Caki2 (cell line): ENCODE measurements around the gene SULT1C2. TPM values are rescaled to one million over a fixed set of nuclear protein-coding genes. Genes with fewer than 3 reads are reported as not detected.
A peak's percentile ranks its signal among the peaks of the same experiment; 100 is the strongest.
"Not testable (repeated sequence)": the region's sequence is repeated elsewhere in the genome, so short reads cannot be mapped to it uniquely, and the experiment has no call there.

ENCODE experiments used
- DNase-seq: peaks from one replicate; pipeline ENCODE4 v3.0.0-alpha.2; 2015; ENCODE audit warnings: low read depth
- in situ Hi-C: cut with HindIII; loops from 2 replicates; pipeline ENCODE4 v1.10.0; 2016; ENCODE audit warnings: low sequenced_read_pairs, low pct_unique_long_range_greater_than_20kb, mixed read lengths
- total RNA-seq: library from RNA; depleted of rRNA; stranded (reverse); fragments of >200 nt; shearing (Covaris generic); gene quantifications from 2 replicates; pipeline ENCODE4 v1.2.3, GENCODE V29; 2014; ENCODE audit warnings: low replicate concordance

SULT1C2 gene
- total RNA-seq, 1 experiment from 2014 or later = 42.8 TPM

DNA sequence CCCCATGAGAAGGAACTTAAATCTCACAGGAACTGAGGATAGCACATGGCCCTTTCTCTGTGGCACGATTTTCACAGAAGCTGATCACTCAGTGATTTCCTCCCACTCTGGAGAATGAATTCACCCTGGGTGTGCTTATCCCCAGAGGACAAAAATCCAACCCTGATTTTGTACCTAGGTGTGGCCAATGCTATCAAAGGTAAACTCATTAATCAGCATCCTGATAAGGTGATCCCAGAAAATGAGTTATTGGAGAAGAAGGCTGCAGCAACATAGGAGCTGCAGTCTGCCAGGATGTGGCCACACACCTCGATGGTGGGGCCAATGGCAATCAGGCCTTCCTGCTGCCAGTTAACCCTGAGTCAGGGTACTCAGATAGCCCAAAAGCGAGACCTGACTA, 8.2 kb upstream of the SULT1C2 start:
- in situ Hi-C loops = no loop called here
- DNase-seq = no peak

DNA sequence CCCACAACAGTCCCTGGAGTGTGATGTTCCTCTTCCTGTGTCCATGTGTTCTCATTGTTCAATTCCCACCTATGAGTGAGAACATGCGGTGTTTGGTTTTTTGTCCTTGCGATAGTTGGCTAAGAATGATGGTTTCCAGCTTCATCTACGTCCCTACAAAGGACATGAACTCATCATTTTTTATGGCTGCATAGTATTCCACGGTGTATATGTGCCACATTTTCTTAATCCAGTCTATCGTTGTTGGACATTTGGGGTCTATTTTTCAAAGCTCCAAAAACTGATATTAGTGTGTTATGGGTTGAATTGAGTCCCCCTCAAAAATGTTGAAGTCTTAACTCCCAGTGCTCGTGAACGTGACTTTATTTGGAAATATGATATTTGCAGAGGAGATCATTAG, 4.1 kb upstream of the SULT1C2 start:
- in situ Hi-C loops, DNase-seq: not testable (repeated sequence)

DNA sequence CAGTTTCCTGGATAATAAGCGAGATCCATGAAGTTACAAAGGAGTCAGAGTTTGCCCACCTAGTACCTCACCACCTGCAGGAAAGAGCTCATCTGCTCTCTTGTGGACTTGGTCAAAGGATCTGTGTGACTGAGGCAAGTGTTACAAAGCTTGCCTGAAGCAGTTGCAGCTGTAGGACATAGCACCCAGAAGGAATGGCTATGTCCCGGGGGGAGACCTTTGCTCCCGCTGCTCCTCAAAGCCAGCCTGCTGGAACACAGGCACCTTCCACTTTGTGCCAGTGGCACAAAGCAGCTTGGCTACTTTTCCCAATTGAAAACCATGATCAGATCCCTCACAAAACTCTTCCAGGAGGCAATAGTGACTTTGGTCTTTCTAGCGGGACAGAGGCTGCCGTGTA, 3.1 kb upstream of the SULT1C2 start:
- no peak for DNase-seq
- in situ Hi-C loops = no loop called here

DNA sequence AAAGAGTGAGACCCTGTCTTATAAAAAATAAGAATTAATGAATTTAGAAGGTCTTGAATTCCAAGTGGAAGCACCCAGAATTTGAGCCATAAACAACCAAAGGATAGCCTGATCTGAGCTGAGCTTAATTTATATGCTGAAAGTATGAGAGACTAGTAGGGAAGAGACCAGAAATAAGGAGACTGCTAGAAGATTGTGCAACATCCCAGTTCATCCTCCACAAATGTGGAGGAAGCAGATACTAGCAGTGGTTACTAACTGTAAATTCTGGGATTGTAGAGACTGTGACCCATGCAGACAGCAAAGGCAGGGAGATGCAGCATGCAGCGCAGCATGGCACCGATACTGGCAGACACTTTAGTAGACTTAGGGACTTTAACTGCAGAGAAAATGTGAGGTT, 1.5 kb upstream of the SULT1C2 start:
- in situ Hi-C loops = no loop called here

DNA sequence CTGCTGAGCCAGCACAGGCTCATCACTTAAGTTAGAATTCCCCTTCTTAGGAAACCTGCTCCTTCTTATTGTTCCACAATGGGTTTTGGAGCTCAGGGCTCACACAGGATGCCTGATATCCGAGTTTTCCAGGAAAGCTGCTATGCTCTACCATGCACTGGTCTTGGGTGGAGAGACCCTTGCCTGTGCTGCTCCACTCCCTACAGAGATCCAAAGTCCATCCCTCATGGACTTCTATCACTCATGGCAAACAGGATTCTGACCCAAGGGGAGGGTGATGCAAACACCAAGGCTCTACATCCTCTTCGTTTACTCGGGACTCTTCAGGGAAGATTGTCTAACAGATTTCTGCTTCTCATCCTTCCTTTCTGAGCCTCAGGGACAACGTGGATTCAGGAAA, 5.2 kb downstream of the SULT1C2 start:
- in situ Hi-C loops = no loop called here
- DNase-seq = no peak

More for the DNA sequence above, 1.5 kb upstream of the SULT1C2 start:
- DNase-seq = no peak

DNA sequence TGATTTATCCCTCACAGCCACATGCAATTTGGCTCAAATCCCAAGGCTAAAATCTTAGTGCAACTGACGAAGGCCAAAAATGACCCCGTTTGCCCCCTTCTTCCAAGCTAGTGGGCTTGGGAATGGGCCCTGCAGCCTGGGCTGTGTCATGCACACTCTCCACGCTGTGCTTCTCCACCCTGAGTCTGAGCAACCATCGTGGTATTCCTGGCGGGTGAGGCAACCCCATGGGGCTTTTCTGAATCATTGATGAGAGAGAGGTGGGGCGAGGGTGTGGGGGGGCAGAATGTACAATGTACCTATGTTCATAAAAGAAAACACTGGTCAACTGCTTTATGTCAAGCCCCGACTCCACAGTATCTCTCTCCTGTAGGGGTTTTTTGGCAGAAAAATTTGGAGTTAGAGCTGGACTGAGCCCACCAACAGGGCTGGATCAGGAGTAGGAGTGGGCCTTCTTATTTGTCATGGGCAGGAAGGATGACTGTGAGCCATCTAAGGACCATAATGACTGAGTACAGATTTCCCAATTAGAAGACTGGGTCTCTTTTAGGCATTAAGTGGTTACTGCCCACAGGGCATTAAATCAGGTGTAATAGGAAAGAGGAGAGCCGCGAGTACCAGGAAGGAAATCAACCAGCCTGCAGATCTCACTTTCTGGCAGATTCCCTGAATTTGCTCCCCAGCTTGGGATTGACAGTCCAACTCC, 8.9 kb downstream of the SULT1C2 start:
- no peak for DNase-seq
- in situ Hi-C loops = no loop called here

DNA sequence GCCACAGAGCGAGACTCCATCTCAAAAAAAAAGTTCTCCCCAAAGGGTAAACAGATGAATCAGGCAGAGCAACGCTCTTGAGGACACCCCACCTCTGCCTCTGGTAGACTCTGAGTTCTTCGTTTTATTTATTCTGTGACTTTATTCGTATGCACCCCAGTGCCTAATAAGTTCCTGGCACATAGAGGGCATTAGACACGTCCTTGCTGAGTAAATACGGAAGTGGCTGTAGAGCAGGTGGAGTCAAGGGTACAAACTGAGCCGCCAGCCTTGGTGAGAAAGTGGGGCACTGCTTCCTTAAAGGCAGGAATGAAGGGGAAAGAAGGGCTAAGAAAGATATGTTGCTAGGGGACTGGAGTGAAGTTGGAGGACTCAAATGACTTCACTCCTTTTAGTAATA, 12.9 kb downstream of the SULT1C2 start:
- in situ Hi-C loops = no loop called here
- DNase-seq = no peak

DNA sequence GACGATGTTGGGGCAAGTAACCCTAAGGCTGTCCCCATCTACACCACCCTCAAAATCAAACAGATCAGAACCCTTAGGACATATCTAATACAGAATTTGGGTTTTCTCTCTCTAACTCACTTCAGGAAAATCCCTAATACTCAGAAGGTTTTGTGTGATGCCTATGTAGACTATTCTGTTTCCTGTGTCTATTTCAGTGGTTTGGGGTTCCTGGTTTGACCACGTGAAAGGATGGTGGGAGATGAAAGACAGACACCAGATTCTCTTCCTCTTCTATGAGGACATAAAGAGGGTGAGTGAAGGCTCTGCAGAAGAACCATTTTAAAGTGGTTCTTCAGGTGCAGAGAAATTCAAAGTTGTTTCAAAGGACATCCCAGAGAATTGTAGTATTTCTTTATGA, 16.3 kb downstream of the SULT1C2 start:
- DNase-seq = no peak

DNA sequence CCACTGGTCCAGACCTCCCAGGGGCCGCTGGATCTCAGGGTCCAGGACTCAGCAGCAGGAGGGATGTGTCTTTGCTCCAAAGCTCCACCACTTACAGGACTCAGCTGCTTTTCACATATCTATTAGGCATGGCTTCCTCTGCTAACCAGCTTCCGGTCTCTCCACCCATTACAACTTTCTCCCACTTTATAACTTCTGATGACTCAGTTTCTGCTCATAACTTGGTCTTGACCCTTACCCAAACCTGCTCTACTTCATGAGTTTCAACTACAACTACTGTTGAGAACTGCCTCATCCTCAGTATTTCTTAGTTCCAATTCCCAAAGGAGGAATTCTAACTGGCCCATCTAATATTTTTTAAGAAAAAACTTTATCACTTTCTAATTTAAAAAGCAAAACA, 17.2 kb downstream of the SULT1C2 start:
- no peak for DNase-seq
- in situ Hi-C loops = no loop called here

More for the DNA sequence above, 16.3 kb downstream of the SULT1C2 start:
- in situ Hi-C loops = no loop called here

DNA sequence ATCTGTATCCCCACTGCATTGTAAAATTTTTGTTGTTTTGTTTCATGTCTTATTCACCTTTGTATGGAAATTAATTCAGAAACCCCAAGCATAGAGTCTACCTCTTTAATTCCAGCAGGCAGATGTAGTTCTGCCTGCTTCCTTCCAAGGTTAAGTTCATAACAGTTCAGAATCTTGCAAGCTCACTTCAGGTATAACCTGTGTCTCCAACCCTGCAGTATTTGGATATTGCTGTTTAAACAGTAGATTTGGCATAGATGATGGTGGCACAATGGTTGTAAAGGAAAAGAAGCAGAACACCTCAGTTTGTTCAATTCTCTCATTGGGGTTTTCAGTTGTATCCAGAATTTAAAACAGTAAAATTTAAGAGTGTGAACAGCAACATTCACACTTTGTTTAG, 21.2 kb downstream of the SULT1C2 start:
- no peak for DNase-seq
- in situ Hi-C loops = no loop called here

DNA sequence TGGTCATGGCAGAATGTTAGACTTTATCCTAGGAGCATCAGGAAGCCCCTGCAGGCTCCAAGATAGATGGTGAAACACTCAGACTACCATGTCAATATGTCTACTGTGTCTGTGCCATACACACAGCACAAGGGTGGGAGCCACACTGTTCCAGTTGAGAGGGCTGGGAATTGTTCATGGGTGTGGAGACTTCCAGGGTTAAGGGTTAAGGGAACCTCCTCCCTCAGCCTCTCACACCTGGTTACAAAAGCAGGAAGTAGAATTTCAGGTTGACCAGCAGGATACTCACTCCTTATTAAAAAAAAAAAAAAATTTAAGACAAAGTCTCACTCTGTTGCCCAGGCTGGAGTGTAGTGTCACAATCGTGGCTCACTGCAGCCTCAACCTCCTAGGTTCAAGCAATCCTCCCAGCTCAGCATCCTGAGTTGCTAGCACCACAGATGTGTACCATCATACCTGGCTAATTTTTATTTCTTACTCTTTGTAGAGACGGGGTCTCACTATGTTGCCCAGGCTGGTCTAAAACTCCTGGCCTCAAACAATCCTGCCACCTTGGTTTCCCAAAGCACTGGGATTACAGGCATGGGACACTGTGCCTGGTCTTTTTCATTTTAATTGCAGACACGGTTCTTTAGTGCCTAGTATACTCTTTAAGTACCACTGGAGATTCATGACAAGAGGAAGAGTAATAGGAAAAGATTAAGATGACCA, 26.0 kb downstream of the SULT1C2 start:
- DNase-seq = no peak
- in situ Hi-C loops = no loop called here

DNA sequence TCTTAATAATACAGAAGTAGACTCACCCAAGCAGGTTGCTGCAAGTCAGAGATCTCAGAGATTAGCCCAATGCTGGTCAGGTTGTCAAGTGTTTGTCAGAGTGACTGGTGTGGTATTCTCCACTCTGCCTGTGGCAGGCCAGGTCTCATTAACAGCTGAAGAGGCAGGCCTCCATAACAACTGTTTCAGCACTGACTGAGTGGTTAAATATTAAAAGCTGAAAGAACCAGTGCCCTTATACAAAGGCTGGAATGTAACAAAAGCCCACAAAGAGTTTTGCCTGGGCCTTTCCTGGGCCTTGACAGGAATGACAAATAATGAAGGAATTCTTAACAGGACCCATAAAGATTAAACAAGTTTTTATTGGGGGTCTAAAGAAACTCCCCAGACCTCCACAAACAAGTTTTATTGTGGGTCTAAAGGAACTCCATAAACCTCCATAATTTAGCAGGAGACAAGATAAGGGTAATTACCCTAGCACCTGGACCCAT, 26.8 kb downstream of the SULT1C2 start:
- in situ Hi-C loops = no loop called here
- DNase-seq = peak; percentile 76

DNA sequence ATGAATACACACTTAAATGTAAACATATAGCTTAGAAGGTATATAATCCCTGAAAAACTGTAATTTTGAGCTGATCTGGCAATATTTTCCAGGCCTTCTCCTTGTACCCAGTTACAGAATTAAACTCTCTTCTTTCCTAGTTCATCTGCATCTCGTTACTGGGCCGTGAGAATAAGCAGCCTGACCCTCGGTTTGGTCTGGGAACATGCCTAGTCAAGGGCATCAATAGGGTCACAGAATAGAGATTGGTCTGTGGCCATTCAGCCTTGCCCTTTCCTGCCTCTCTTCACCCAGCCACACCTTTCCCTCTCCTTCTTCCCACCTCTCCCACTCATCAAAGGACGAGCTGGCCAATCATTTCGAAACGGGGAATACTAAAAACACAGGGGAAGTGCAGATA, 27.3 kb downstream of the SULT1C2 start:
- DNase-seq = no peak

DNA sequence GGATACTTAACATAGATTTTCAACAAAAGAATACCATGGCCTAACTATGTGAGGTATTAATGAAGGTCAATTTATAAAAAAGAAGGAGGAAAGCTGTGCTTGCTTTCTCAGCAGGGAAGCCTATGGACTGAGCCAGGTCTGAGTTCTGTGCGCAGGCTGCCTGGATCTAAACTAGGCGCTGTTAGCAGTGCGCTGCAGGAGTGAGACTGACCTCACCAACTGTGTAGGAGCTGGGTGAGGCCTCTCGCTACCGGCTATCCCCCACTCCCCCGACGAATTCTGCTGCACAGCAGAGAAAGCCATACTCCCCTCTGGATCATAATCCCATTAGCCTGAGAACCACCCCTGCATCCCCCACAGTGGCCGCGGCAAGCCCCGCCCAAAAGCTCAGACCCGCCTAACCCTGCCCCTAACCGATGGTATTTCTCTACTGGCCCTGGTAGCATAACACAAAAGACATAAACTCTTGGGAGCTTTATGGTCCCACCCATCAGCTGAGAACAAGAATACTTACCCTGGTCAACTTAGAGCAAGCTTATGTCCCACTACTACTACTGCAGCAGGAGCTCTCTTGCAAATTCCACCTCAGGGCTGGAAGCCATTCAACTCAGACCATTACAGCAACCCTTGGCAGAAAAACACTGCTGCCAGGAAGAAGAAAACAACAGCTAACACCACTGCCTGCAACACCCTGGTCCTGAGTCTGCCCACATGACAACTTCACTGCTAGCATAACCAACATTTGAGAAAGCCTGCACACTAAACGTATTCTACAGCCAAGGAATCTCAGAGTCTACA, 28.0 kb downstream of the SULT1C2 start:
- DNase-seq = no peak
- in situ Hi-C loops = no loop called here

More for the DNA sequence above, 27.3 kb downstream of the SULT1C2 start:
- in situ Hi-C loops = no loop called here

DNA sequence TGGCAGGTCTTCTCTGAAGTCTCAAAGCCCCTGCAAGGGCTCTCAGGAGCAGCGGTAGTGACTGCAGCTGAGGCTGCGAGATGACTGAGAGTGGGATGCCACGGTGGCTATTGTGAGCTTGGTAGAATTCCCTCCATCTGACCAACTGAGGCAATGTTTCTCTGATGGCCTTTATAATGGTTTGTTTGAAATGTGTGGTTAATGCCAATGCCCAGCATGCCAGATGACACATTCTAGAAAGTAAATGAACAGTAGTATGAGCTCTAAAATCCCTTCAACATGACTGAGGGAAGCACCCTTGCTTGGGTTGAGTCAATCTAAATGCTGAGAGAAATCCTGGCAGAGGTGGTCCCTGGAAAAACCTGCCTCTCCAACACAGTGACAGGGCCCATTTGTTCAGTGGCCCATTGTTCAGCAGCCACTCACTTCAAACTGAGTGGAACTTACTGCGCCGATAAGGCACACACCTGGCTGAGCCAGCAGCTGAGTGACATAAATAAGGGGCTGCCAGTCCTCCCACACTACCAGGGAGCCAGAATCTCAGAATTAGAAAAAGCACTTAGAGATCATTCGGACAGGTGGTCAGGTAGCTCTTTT, 31.7 kb downstream of the SULT1C2 start:
- in situ Hi-C loops = no loop called here
- DNase-seq = no peak

DNA sequence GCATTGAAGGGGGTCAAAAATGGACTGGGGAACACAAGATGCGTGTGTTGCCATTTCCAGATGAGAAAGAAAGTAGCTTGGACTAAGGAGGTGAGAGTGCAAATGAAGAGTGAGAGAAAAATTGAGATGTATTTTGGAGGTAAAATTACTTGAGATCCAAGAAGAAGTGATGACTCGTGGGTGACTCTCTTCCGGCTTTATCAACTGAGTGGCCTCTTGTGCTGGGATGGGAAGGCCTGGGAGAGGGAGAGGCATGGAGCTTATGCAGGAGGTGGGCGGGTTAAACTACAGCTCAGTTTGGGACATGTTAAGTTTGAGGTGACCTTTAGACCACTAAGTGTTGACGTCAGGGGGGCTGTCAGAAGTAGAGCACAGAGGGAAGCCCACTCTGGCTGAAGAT, 34.9 kb downstream of the SULT1C2 start:
- DNase-seq = peak; percentile 21
- in situ Hi-C loops = no loop called here

DNA sequence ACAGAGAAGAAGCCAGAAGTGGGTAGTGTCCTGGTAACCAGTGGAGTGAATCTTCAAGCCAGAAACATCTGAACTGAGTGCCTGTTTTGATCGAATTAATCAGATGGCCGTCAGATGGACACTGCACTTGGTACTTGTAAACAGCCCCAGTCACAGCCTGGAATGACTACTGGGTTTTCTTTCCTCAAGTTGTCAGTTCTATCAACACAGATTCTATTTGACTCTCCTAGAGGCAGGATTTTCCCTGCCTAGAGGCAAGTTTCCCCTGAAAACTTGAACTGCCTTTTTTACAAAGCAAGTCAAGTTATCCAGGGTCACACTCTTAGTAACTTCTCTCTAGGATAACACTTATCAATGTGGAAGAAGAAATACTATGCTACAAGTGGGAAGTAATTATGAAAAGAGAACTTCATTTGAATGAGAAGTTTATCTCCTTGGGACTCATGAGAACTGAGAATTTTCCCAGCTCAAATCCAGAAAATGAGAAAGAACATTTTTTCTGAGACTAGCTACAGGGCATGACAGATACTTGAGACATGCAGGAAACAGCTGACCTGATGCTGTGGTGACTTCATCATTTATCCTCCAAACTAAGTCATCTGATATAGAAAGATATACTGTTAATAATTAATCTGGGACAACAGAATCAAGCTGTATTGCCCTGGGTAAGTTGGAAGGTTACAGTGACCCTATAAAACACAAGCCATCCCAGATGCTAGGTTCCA, 36.0 kb downstream of the SULT1C2 start:
- in situ Hi-C loops = no loop called here

DNA sequence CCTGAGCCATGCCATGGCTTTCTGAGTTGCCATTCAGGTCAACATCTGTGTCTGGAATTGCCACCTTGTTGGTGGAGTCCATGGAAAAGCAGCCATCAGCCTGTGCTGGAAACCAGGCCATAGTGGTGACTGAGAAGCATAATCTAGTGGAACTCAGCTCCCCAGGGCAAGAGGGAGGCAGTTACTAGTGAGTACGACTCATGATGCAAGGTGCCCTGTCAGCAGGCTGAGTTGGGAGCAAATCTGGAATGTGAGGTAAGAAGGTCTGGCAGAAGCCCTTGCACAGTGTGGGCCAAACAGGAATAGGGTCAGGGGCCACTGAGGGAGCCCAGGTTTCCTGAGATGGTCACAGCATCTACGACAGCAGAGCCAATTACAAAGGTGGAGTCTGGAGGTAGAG, 37.1 kb downstream of the SULT1C2 start:
- in situ Hi-C loops = no loop called here
- DNase-seq = no peak

More for the DNA sequence above, 36.0 kb downstream of the SULT1C2 start:
- peak; percentile 41 for DNase-seq
